ENCODE results near the gene CTBP2. TPM values are rescaled to one million over a fixed set of nuclear protein-coding genes. Genes with fewer than 3 reads are reported as not detected.

Gene CTBP2
- total RNA-seq, 2 donors from 2014 or later: 75.3 to 109 TPM

DNA sequence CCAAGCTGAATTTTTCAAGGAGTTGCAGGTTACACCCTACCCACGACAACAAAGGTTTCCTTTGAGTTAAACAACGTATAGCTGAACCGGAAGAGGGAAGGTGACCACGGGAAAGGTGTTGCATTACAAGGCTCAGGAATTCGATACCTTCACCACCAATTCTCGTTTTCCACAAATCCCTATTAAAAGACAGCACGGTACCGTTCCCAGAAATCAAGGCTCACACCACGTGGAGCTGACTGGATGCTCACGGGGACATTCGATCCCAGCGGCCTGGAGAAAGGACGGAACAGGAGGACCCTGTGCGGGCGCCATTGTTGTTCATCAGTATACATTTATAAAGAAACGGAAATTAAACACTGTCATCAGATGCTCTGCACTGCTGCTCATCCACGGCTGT lies 56.4 kb downstream of the CTBP2 start:
- H3K9ac ChIP-seq (ENCODE audit: extremely low read depth, low read length, poor library complexity, severe bottlenecking): no peak overlapping the region
- TF ChIP-seq, protein P1, sequence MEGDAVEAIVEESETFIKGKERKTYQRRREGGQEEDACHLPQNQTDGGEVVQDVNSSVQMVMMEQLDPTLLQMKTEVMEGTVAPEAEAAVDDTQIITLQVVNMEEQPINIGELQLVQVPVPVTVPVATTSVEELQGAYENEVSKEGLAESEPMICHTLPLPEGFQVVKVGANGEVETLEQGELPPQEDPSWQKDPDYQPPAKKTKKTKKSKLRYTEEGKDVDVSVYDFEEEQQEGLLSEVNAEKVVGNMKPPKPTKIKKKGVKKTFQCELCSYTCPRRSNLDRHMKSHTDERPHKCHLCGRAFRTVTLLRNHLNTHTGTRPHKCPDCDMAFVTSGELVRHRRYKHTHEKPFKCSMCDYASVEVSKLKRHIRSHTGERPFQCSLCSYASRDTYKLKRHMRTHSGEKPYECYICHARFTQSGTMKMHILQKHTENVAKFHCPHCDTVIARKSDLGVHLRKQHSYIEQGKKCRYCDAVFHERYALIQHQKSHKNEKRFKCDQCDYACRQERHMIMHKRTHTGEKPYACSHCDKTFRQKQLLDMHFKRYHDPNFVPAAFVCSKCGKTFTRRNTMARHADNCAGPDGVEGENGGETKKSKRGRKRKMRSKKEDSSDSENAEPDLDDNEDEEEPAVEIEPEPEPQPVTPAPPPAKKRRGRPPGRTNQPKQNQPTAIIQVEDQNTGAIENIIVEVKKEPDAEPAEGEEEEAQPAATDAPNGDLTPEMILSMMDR (conservative IDR thresholded peaks at IDR 0.05): no peak
- H3K36me3 ChIP-seq (ENCODE audit: control insufficient read depth, insufficient read depth, low read length): peaks cover 34% of the 10 kb centered on the region
- peaks cover 44% of the 10 kb centered on the region for H3K36me3 Mint-ChIP-seq (ENCODE audit: low read depth)
- peaks cover 24% of the 10 kb centered on the region for H3K4me1 Mint-ChIP-seq
- no peak overlapping the region for H3K4me3 ChIP-seq (ENCODE audit: low read length)
- no peak overlapping the region for H3K4me3 Mint-ChIP-seq
- peaks cover 10% of the 10 kb centered on the region for H3K9me3 ChIP-seq (ENCODE audit: control insufficient read depth, low read length)
- peaks cover 15% of the 10 kb centered on the region for H3K9me3 Mint-ChIP-seq
- H3K27me3 Mint-ChIP-seq (ENCODE audit: insufficient read depth): no peaks in the 10 kb centered on the region
- 91 to 95% methylated on average over 16 to 17 of the region's 17 CpGs for WGBS, 2 experiments (ENCODE audit: insufficient coverage in 1 of 2, insufficient read length in 1 of 2)
- no peaks in the 10 kb centered on the region for H3K4me1 ChIP-seq (ENCODE audit: control insufficient read depth, insufficient read depth, low read length)
- H3K27ac ChIP-seq (ENCODE audit: low read depth, low read length): no peak overlapping the region
- no peaks in the 10 kb centered on the region for H3K27me3 ChIP-seq (ENCODE audit: control insufficient read depth, insufficient read depth, low read length, poor library complexity, severe bottlenecking)
- peak overlapping the region; percentile 72 for H3K27ac Mint-ChIP-seq
- DNase-seq: no peak

DNA sequence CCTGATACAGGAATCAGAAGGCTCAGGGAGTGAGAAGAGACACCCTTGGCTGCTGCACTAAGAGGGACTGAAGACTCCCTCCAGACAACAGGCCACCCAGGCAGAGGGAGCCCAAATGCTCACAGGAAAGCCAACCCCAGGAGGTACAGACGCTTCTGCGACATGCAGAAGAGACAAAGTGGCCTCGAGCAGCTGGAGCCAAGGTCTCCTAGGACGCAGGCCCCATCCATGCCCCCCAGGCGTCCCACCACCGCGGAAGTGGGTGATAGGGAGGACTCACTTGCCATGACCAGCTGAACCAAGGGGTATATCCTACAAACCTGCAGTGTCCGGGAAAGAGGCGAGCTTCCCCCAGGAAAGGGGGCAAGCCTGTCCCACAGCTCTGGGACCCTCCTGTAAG lies 56.9 kb downstream of the CTBP2 start:
- Mint-ChIP-seq H3K27ac (peak overlapping the region; percentile 72), H3K4me1 (peaks cover 24% of the 10 kb centered on the region), H3K27me3 (ENCODE audit: insufficient read depth) (no peaks in the 10 kb centered on the region), H3K9me3 (peaks cover 10% of the 10 kb centered on the region), H3K36me3 (ENCODE audit: low read depth) (peaks cover 39% of the 10 kb centered on the region), H3K4me3 (no peak overlapping the region)
- no peaks in the 10 kb centered on the region for H3K27me3 ChIP-seq (ENCODE audit: control insufficient read depth, insufficient read depth, low read length, poor library complexity, severe bottlenecking)
- H3K27ac ChIP-seq (ENCODE audit: low read depth, low read length): no peak overlapping the region
- no peak overlapping the region for H3K4me3 ChIP-seq (ENCODE audit: low read length)
- peaks cover 7% of the 10 kb centered on the region for H3K9me3 ChIP-seq (ENCODE audit: control insufficient read depth, low read length)
- H3K9ac ChIP-seq (ENCODE audit: extremely low read depth, low read length, poor library complexity, severe bottlenecking): no peak overlapping the region
- 93 to 96% methylated on average over 3 to 9 of the region's 9 CpGs for WGBS, 2 experiments (ENCODE audit: insufficient coverage in 1 of 2, insufficient read length in 1 of 2)
- peaks cover 29% of the 10 kb centered on the region for H3K36me3 ChIP-seq (ENCODE audit: control insufficient read depth, insufficient read depth, low read length)
- no peaks in the 10 kb centered on the region for H3K4me1 ChIP-seq (ENCODE audit: control insufficient read depth, insufficient read depth, low read length)
- no peak for DNase-seq
- TF ChIP-seq, protein P1 (conservative IDR thresholded peaks at IDR 0.05): no peak

- TF ChIP-seq, protein P1 (conservative IDR thresholded peaks at IDR 0.05): no peak
- no peak overlapping the region for H3K4me3 ChIP-seq (ENCODE audit: low read length)
- peaks cover under 1% of the 10 kb centered on the region for H3K9me3 ChIP-seq (ENCODE audit: control insufficient read depth, low read length)
- WGBS, 2 experiments (ENCODE audit: insufficient coverage in 1 of 2, insufficient read length in 1 of 2): 95 to 98% methylated on average over 7 to 10 of the region's 10 CpGs
- H3K4me1 ChIP-seq (ENCODE audit: control insufficient read depth, insufficient read depth, low read length): no peaks in the 10 kb centered on the region
- no peak for DNase-seq
- Mint-ChIP-seq H3K27me3 (ENCODE audit: insufficient read depth) (no peaks in the 10 kb centered on the region), H3K36me3 (ENCODE audit: low read depth) (peaks cover 33% of the 10 kb centered on the region), H3K27ac (peak overlapping the region; percentile 72), H3K9me3 (peaks cover 5% of the 10 kb centered on the region), H3K4me1 (peaks cover 24% of the 10 kb centered on the region), H3K4me3 (no peak overlapping the region)
- H3K9ac ChIP-seq (ENCODE audit: extremely low read depth, low read length, poor library complexity, severe bottlenecking): no peak overlapping the region
- H3K27me3 ChIP-seq (ENCODE audit: control insufficient read depth, insufficient read depth, low read length, poor library complexity, severe bottlenecking): no peaks in the 10 kb centered on the region
- no peak overlapping the region for H3K27ac ChIP-seq (ENCODE audit: low read depth, low read length)
- peaks cover 23% of the 10 kb centered on the region for H3K36me3 ChIP-seq (ENCODE audit: control insufficient read depth, insufficient read depth, low read length)
These were observed 57.5 kb downstream of the CTBP2 start for GRCh38 chr10:125102821-125103220.

All from endodermal cell (in vitro differentiated cells).